T-cell (primary cell): ENCODE measurements around the gene FPR3. TPM values are rescaled to one million over a fixed set of nuclear protein-coding genes. Genes with fewer than 3 reads are reported as not detected.

Experiments
- ATAC-seq, 4 experiments: fragments of 200-7000 bp in 3 of 4; fragments of 150-1000 bp in 1 of 4; cut with Tn5 transposase; replicated peaks in 1 of 4; 1 replicate in 3 of 4; 2 replicates in 1 of 4; pipeline ENCODE4 v1.10.0; 2021; ENCODE audit warnings: moderate library complexity in 3 of 4, mild to moderate bottlenecking in 2 of 4, moderate number of reproducible peaks in 1 of 4
- CTCF ChIA-PET, 2 donors: fragments of 300-600 bp; sonication (Branson Sonifier 250); formaldehyde crosslinking; loops; one replicate each; lab custom pipeline; 2022; ENCODE audit warnings: antibody characterized with exemption in 2 of 2; lab: Charles Lee
- POLR2A ChIA-PET, 2 donors: fragments of 300-600 bp; sonication (Branson Sonifier 250); formaldehyde crosslinking; loops; one replicate each; lab custom pipeline; 2022; ENCODE audit warnings: antibody characterized with exemption in 2 of 2; lab: Charles Lee
- DNase-seq, 35 experiments: peaks; one replicate each; pipeline versions ENCODE4 v3.0.0 to v3.0.0-alpha.2; 2013 to 2023
- H3K27ac ChIP-seq: one replicate; pipeline ENCODE4 v1.5.1; 2013; ENCODE audit warnings: low read length
- H3K27me3 ChIP-seq, 2 experiments: replicated peaks in 1 of 2; 1 replicate in 1 of 2; 2 replicates in 1 of 2; pipeline versions ENCODE4 v1.6.1 to v1.7.0; 2013; ENCODE audit warnings: low read length in 1 of 2, mixed read lengths in 1 of 2; ENCODE audit not compliant: control insufficient read depth in 2 of 2, insufficient read depth in 2 of 2; ENCODE audit errors: extremely low read depth in 1 of 2
- H3K36me3 ChIP-seq, 2 donors: 1 replicate in 1 of 2; 2 replicates in 1 of 2; pipeline versions ENCODE4 v1.6.1 to v1.7.0; 2013; ENCODE audit warnings: low read length in 1 of 2; ENCODE audit not compliant: control insufficient read depth in 2 of 2, insufficient read depth in 1 of 2; ENCODE audit errors: extremely low read depth in 1 of 2
- H3K4me1 ChIP-seq, 2 experiments: 1 replicate in 1 of 2; 2 replicates in 1 of 2; pipeline versions ENCODE4 v1.6.1 to v1.7.0; 2013; ENCODE audit warnings: low read length in 2 of 2, mixed read lengths in 1 of 2; ENCODE audit not compliant: insufficient read depth in 2 of 2, control insufficient read depth in 1 of 2; ENCODE audit errors: extremely low read depth in 1 of 2
- H3K4me3 ChIP-seq, 2 donors: 1 replicate in 1 of 2; 2 replicates in 1 of 2; pipeline versions ENCODE4 v1.5.1 to v1.7.0; 2013; ENCODE audit warnings: mild to moderate bottlenecking in 2 of 2, low read length in 1 of 2, moderate library complexity in 1 of 2; ENCODE audit not compliant: control insufficient read depth in 1 of 2; ENCODE audit errors: extremely low read depth in 1 of 2
- H3K9me3 ChIP-seq: 2 replicates; pipeline ENCODE4 v1.7.0; 2013
- H3K27ac Mint-ChIP-seq, 2 donors: one replicate each; pipeline ENCODE4 v1.8.0; 2020 to 2021; ENCODE audit warnings: mild to moderate bottlenecking in 2 of 2, mixed read lengths in 2 of 2
- H3K27me3 Mint-ChIP-seq, 2 donors: one replicate each; pipeline ENCODE4 v1.8.0; 2021 to 2022; ENCODE audit warnings: mixed read lengths in 2 of 2
- H3K36me3 Mint-ChIP-seq: one replicate; pipeline ENCODE4 v1.8.0; 2021; ENCODE audit warnings: mixed read lengths
- H3K4me1 Mint-ChIP-seq, 3 donors: one replicate each; pipeline ENCODE4 v1.8.0; 2020 to 2022; ENCODE audit warnings: mixed read lengths in 3 of 3, mild to moderate bottlenecking in 1 of 3
- H3K4me3 Mint-ChIP-seq, 3 donors: one replicate each; pipeline ENCODE4 v1.8.0; 2020 to 2022; ENCODE audit warnings: mild to moderate bottlenecking in 3 of 3, mixed read lengths in 3 of 3, moderate library complexity in 3 of 3
- H3K9me3 Mint-ChIP-seq, 3 donors: one replicate each; pipeline ENCODE4 v1.8.0; 2020 to 2022; ENCODE audit warnings: mixed read lengths in 3 of 3
- WGBS: methylation state at CpG from one replicate; pipeline ENCODE4 v1.1.5; 2013; ENCODE audit warnings: missing lambda C conversion rate; ENCODE audit not compliant: insufficient coverage; 5-methylcytosine and 5-hydroxymethylcytosine counted together
- total RNA-seq, 35 experiments: library from RNA in 6 of 35; stranded (reverse) in 6 of 35; fragments of 120-200 nt in 1 of 35; gene quantifications; one replicate each; pipeline versions ENCODE4 v1.2.1 to v1.2.4 and lab custom pipeline; 2013 to 2026

FPR3 gene
- total RNA-seq, 5 donors from 2014 or later (not counting 1 experiment from before 2014, with no cell fraction given) = 0.20 TPM; not detected in 4

- peaks cover 0 to 4% of the 10 kb centered on the region in 2 experiments for H3K4me1 ChIP-seq
- ATAC-seq (no peak), DNase-seq (no peak)
- Mint-ChIP-seq H3K4me1 (peaks cover 0 to 5% (median 0%) of the 10 kb centered on the region in 3 donors), H3K27ac (no peak overlapping the region), H3K4me3 (no peak overlapping the region), H3K9me3 (no peaks in the 10 kb centered on the region), H3K27me3 (peaks cover 44 to 48% of the 10 kb centered on the region in 2 donors), H3K36me3 (no peaks in the 10 kb centered on the region)
- ChIA-PET POLR2A (no interaction called here), CTCF (interaction anchor here in 1 of 2 donors (0.6 kb wide), 1 partner anchor 456 kb away, joined by 5 read pairs; no protein-coding TSS in a partner anchor)
- peaks cover 0 to 10% of the 10 kb centered on the region in 2 experiments for H3K27me3 ChIP-seq
- no peak overlapping the region for H3K4me3 ChIP-seq
- no peak overlapping the region for H3K27ac ChIP-seq
- 60% methylated on average over 1 of the region's 2 CpGs for WGBS
- H3K36me3 ChIP-seq = no peaks in the 10 kb centered on the region
- no peaks in the 10 kb centered on the region for H3K9me3 ChIP-seq
These were observed 14.7 kb upstream of the FPR3 start for GRCh38 chr19:51780270-51780669.

- H3K9me3 Mint-ChIP-seq = no peaks in the 10 kb centered on the region
- H3K27me3 ChIP-seq = peaks cover 0 to 10% of the 10 kb centered on the region in 2 experiments
- WGBS = 75% methylated on average over 2 of the region's 3 CpGs
- CTCF ChIA-PET = no interaction called here
- H3K4me3 Mint-ChIP-seq = no peak overlapping the region
- no peaks in the 10 kb centered on the region for H3K9me3 ChIP-seq
- H3K27me3 Mint-ChIP-seq = peaks cover 30 to 35% of the 10 kb centered on the region in 2 donors
- no peaks in the 10 kb centered on the region for H3K36me3 ChIP-seq
- POLR2A ChIA-PET = no interaction called here
- no peaks in the 10 kb centered on the region for H3K36me3 Mint-ChIP-seq
- peaks cover 0 to 4% of the 10 kb centered on the region in 2 experiments for H3K4me1 ChIP-seq
- ATAC-seq = no peak
- no peak for DNase-seq
- H3K4me3 ChIP-seq = no peak overlapping the region
- H3K27ac ChIP-seq = no peak overlapping the region
- peaks cover 0 to 5% (median 0%) of the 10 kb centered on the region in 3 donors for H3K4me1 Mint-ChIP-seq
- no peak overlapping the region for H3K27ac Mint-ChIP-seq
These were observed 13.0 kb upstream of the FPR3 start for GRCh38 chr19:51781999-51782398.

- Mint-ChIP-seq H3K4me3 (no peak overlapping the region), H3K9me3 (peaks cover 0 to 8% (median 4%) of the 10 kb centered on the region in 3 donors), H3K4me1 (no peaks in the 10 kb centered on the region), H3K36me3 (no peaks in the 10 kb centered on the region), H3K27ac (no peak overlapping the region), H3K27me3 (peaks cover 21 to 34% of the 10 kb centered on the region in 2 donors)
- 0% methylated on average over 2 of the region's 3 CpGs for WGBS
- DNase-seq (no peak), ATAC-seq (no peak)
- no peak overlapping the region for H3K4me3 ChIP-seq
- H3K4me1 ChIP-seq = no peaks in the 10 kb centered on the region
- H3K27me3 ChIP-seq = peaks cover 0 to 3% of the 10 kb centered on the region in 2 experiments
- no peaks in the 10 kb centered on the region for H3K9me3 ChIP-seq
- ChIA-PET CTCF (no interaction called here), POLR2A (no interaction called here)
- H3K36me3 ChIP-seq = no peaks in the 10 kb centered on the region
- H3K27ac ChIP-seq = no peak overlapping the region
These were observed 11.6 kb upstream of the FPR3 start for GRCh38 chr19:51783372-51783771.

GRCh38 chr19:51784109-51784785 is 10.7 kb upstream of the FPR3 start:
- Histone ChIP-seq H3K27me3 (peaks cover 0 to 1% of the 10 kb centered on the region in 2 experiments), H3K4me3 (no peak overlapping the region), H3K4me1 (no peaks in the 10 kb centered on the region), H3K9me3 (no peaks in the 10 kb centered on the region), H3K27ac (no peak overlapping the region), H3K36me3 (no peaks in the 10 kb centered on the region)
- Mint-ChIP-seq H3K4me3 (no peak overlapping the region), H3K4me1 (no peaks in the 10 kb centered on the region), H3K27me3 (peaks cover 21 to 31% of the 10 kb centered on the region in 2 donors), H3K36me3 (no peaks in the 10 kb centered on the region), H3K9me3 (peaks cover 0 to 8% (median 4%) of the 10 kb centered on the region in 3 donors), H3K27ac (no peak overlapping the region)
- ChIA-PET POLR2A (no interaction called here), CTCF (no interaction called here)
- 65% methylated on average over 2 of the region's 6 CpGs for WGBS
- ATAC-seq = no peak
- no peak for DNase-seq

- POLR2A ChIA-PET = no interaction called here
- Histone ChIP-seq H3K9me3 (no peaks in the 10 kb centered on the region), H3K27me3 (peaks cover 0 to 6% of the 10 kb centered on the region in 2 experiments), H3K36me3 (no peaks in the 10 kb centered on the region), H3K4me1 (no peaks in the 10 kb centered on the region), H3K4me3 (no peak overlapping the region), H3K27ac (no peak overlapping the region)
- Mint-ChIP-seq H3K27me3 (peaks cover 17 to 23% of the 10 kb centered on the region in 2 donors), H3K27ac (no peak overlapping the region), H3K9me3 (peaks cover 0 to 8% (median 4%) of the 10 kb centered on the region in 3 donors), H3K4me1 (no peaks in the 10 kb centered on the region), H3K4me3 (no peak overlapping the region), H3K36me3 (no peaks in the 10 kb centered on the region)
- ATAC-seq (peak in 1 of 4 experiments; percentile 29), DNase-seq (peak in 2 of 35 experiments; percentile 7 to 31)
- CTCF ChIA-PET = no interaction called here
- WGBS = 33% methylated on average over 3 of the region's 6 CpGs
These were observed 9.9 kb upstream of the FPR3 start for GRCh38 chr19:51784922-51785690.

- Histone ChIP-seq H3K36me3 (no peaks in the 10 kb centered on the region), H3K9me3 (no peaks in the 10 kb centered on the region), H3K4me3 (no peak overlapping the region), H3K27ac (no peak overlapping the region), H3K4me1 (no peaks in the 10 kb centered on the region), H3K27me3 (peaks cover 0 to 6% of the 10 kb centered on the region in 2 experiments)
- Mint-ChIP-seq H3K4me3 (no peak overlapping the region), H3K27ac (no peak overlapping the region), H3K27me3 (peaks cover 13 to 15% of the 10 kb centered on the region in 2 donors), H3K4me1 (no peaks in the 10 kb centered on the region), H3K9me3 (peaks cover 4 to 19% (median 8%) of the 10 kb centered on the region in 3 donors), H3K36me3 (no peaks in the 10 kb centered on the region)
- no peak for DNase-seq
- ChIA-PET POLR2A (no interaction called here), CTCF (no interaction called here)
- ATAC-seq = no peak
- WGBS = no CpG with 5 or more reads among the region's 6 CpGs
These were observed 8.1 kb upstream of the FPR3 start for GRCh38 chr19:51786646-51787494.
